ENCODE measurements around the gene NCLN.
A peak's percentile ranks its signal among the peaks of the same experiment; 100 is the strongest.
"Not testable (repeated sequence)": the region's sequence is repeated elsewhere in the genome, so short reads cannot be mapped to it uniquely, and the experiment has no call there.

The NCLN gene

GRCh38 chr19:3198901-3199700 is 13.4 kb downstream of the NCLN start:
- DNase-seq (ENCODE audit: low read depth), result no peak

GRCh38 chr19:3201072-3201700 is 15.5 kb downstream of the NCLN start:
- DNase-seq (ENCODE audit: low read depth), result no peak

- no peak for DNase-seq (ENCODE audit: low read depth)
These were observed 16.2 kb downstream of the NCLN start for GRCh38 chr19:3201911-3202310.

GRCh38 chr19:3202346-3202745 is 16.6 kb downstream of the NCLN start:
- DNase-seq (ENCODE audit: low read depth), result no peak

GRCh38 chr19:3202895-3203294 is 17.2 kb downstream of the NCLN start:
- not testable (repeated sequence) for DNase-seq (ENCODE audit: low read depth)

- DNase-seq (ENCODE audit: low read depth), result no peak
These were observed 18.3 kb downstream of the NCLN start for GRCh38 chr19:3203805-3204645.

- DNase-seq (ENCODE audit: low read depth), result no peak
These were observed 19.0 kb downstream of the NCLN start for GRCh38 chr19:3204646-3205275.

GRCh38 chr19:3206216-3206953 is 20.7 kb downstream of the NCLN start:
- no peak for DNase-seq (ENCODE audit: low read depth)

- DNase-seq (ENCODE audit: low read depth), result no peak
These were observed 21.9 kb downstream of the NCLN start for GRCh38 chr19:3207461-3208242.

GRCh38 chr19:3208317-3209207 is 22.8 kb downstream of the NCLN start:
- no peak for DNase-seq (ENCODE audit: low read depth)

- peak; percentile 71 for DNase-seq (ENCODE audit: low read depth)
These were observed 24.8 kb downstream of the NCLN start for GRCh38 chr19:3210347-3211017.

GRCh38 chr19:3211191-3211590 is 25.5 kb downstream of the NCLN start:
- DNase-seq (ENCODE audit: low read depth), result no peak

GRCh38 chr19:3213159-3213558 is 27.4 kb downstream of the NCLN start:
- DNase-seq (ENCODE audit: low read depth), result no peak

- DNase-seq (ENCODE audit: low read depth), result no peak
These were observed 31.1 kb downstream of the NCLN start for GRCh38 chr19:3216874-3217273.

GRCh38 chr19:3220576-3220975 is 34.8 kb downstream of the NCLN start:
- DNase-seq (ENCODE audit: low read depth), result no peak

- not testable (repeated sequence) for DNase-seq (ENCODE audit: low read depth)
These were observed 35.8 kb downstream of the NCLN start for GRCh38 chr19:3221576-3221975.

GRCh38 chr19:3222709-3223108 is 37.0 kb downstream of the NCLN start:
- DNase-seq (ENCODE audit: low read depth), result no peak

- DNase-seq (ENCODE audit: low read depth), result peak; percentile 53
These were observed 38.8 kb downstream of the NCLN start, which contains the start of gene CELF5 for GRCh38 chr19:3224346-3225168. Gene CELF5, plus strand, starts transcription at chr19:3224661. Its CDS starts 79 bp downstream, at chr19:3224740.
